GM12878 (cell line): ENCODE results near the gene ABCB9.

ENCODE experiments used
- EP300 ChIP-seq, 2 experiments: fragments of 150-350 bp in 1 of 2; IDR thresholded peaks; 2 replicates each; pipeline ENCODE4 v1.6.1; 2011 to 2012; ENCODE audit warnings: low read depth in 2 of 2, low read length in 2 of 2, borderline replicate concordance in 1 of 2, improper control_type of control experiment in 1 of 2, inconsistent platforms in 1 of 2; ENCODE audit not compliant: control insufficient read depth in 1 of 2
- FOS ChIP-seq: IDR thresholded peaks from 3 replicates; pipeline ENCODE4 v1.6.1; 2011; ENCODE audit warnings: borderline replicate concordance; ENCODE audit not compliant: insufficient read length; ENCODE audit errors: extremely low read depth
- MAX ChIP-seq: IDR thresholded peaks from 2 replicates; pipeline ENCODE4 v1.6.1; 2012; ENCODE audit warnings: low read depth, low read length, improper control_type of control experiment
- POLR2AphosphoS5 ChIP-seq: IDR thresholded peaks from 2 replicates; pipeline ENCODE4 v1.6.1; 2011; ENCODE audit warnings: mild to moderate bottlenecking, low read length, inconsistent platforms
- WRNIP1 ChIP-seq: IDR thresholded peaks from 2 replicates; pipeline ENCODE4 v1.6.1; 2011; ENCODE audit warnings: low read depth, low read length, improper control_type of control experiment, borderline replicate concordance
- ZNF207 ChIP-seq: fragments of 450-650 bp; IDR thresholded peaks from 2 replicates; pipeline ENCODE4 v1.6.1; 2014; ENCODE audit warnings: antibody characterized with exemption, mild to moderate bottlenecking, borderline replicate concordance

GRCh38 chr12:122903693-122904034 lies 62.6 kb downstream of the ABCB9 start:
- TF ChIP-seq WRNIP1 (no peak), MAX (no peak), EP300 (IDR thresholded peaks at IDR 0.05; ENCODE audit: borderline replicate concordance in 1 of 2, control insufficient read depth in 1 of 2, low read depth in 2 of 2, low read length in 2 of 2) (no peak), POLR2AphosphoS5 (no peak), FOS (no peak), ZNF207 (no peak)
